HG03469 (cell line): Measurements from ENCODE around the gene AP2B1.
"Not testable (repeated sequence)": the region's sequence is repeated elsewhere in the genome, so short reads cannot be mapped to it uniquely, and the experiment has no call there.

Experiments used
- ATAC-seq: cut with Tn5 transposase; IDR thresholded peaks from one replicate; pipeline ENCODE4 v1.9.1; 2021; ENCODE audit warnings: mild to moderate bottlenecking, moderate library complexity, moderate number of reproducible peaks; ENCODE audit not compliant: unreplicated experiment

The AP2B1 gene

DNA sequence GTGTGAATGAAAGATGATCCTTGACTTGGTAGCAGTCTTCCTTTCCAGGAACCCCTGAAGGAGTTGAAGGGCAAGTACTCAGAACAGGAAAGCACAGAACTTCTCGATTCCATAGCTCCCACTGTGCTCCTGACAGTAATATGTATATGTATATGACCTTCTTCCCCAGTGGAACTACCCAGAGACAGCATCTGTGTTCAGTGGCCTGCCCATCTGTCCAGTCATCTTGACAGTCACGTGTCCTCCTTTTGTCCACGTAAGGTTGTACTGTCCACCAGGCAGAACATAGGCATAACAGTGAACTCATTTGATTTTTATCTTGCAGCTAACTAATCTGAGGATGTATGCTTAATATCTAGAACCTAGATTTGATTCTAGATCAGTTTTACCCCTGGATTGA is 106.5 kb downstream of the AP2B1 start:
- ATAC-seq: no peak

- ATAC-seq: no peak
These were observed 107.8 kb downstream of the AP2B1 start for GRCh38 chr17:35694906-35695305.

DNA sequence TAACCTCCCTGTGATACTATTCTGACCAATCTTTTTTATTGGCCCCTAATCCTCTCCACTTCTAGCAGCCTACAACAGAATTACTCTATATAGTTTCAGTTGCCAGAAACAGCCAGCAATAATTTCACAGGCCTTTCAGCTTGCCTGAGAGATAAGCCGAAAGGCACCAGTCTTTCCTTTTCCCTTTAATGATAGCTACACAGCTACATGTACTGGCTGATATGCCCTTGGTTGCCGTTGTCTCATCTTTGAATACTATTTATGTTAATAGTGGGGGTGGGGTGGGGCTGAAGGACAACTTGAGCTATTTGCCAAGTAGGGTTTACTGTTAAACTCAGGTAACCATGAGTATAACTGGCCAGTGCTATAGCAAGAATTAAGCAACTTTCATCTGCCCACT is 108.5 kb downstream of the AP2B1 start:
- no peak for ATAC-seq

DNA sequence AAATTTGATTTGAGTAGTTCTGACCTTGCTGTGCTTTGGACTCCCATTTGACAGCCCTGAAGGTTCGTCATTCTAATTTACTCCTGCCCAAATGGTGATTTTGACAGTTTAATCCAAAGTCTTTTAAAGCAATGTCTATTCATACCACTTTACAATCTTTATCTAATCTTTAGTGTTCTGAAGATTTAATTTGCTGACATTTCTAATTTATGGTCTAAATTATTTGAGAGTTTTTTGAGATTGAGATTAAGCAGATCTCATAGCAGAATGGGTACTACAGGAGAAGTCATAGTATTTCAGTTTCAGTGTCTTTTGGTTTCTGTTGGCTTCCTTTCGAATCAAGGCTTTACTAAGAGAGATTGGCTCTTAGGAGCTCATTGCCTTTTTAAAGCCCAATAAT is 111.7 kb downstream of the AP2B1 start:
- ATAC-seq: no peak

- ATAC-seq: no peak
These were observed 113.0 kb downstream of the AP2B1 start for GRCh38 chr17:35700150-35700549.

- no peak for ATAC-seq
These were observed 114.4 kb downstream of the AP2B1 start for GRCh38 chr17:35701491-35701890.

DNA sequence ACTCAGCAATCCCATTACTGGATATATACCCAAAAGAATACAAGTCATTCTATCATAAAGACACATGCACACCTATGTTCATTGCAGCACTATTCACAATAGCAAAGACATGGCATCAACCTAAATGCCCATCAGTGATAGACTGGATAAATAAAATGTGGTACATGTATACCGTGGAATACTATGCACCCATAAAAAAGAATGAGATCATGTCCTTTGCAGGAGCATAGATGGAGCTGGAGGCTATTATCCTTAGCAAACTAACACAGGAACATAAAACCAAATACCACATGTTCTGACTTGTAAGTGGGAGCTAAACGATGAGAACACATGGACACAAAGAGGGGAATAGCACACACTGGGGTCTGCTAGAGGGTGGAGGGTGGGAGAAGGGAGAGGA is 116.2 kb downstream of the AP2B1 start:
- ATAC-seq: not testable (repeated sequence)

- no peak for ATAC-seq
These were observed 118.1 kb downstream of the AP2B1 start for GRCh38 chr17:35705230-35705629.

DNA sequence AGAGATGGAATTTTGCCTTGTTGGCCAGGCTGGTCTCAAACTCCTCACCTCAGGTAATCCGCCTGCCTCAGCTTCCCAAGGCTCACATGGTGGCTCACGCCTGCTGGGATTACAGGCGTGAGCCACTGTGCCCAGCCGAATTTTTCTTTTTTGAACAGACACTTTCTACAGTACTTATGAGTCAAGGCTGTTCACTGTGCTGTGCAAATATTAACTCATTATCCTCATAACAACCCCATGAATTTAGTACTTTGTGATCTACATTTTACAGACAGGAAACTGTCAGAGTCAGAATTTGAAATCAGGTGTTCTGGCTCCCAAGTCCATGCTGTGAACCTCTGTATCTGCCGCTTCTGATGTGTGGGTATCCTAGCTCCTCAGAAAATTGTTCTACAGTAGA is 118.6 kb downstream of the AP2B1 start:
- ATAC-seq: no peak

- no peak for ATAC-seq
These were observed 121.0 kb downstream of the AP2B1 start for GRCh38 chr17:35708149-35708548.

- ATAC-seq: no peak
These were observed 121.8 kb downstream of the AP2B1 start for GRCh38 chr17:35708951-35709350.

DNA sequence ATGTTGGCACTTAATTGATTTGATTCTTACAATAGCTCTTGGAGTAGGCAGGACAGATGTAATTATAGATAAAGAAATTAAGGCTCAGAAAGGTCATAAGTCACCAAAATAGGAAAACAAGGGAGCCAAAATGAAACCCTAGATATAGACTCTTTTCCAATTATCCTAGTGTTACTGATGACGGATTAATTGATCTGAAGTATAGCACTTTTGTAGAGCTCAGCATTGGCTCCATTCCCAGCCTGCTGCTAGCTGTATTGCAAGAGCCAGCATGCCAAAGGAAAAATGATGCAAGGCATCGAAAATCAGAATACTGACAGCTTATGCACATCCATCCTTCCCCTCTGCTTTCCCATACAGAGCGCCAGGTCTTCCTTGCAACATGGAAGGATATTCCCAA is 122.8 kb downstream of the AP2B1 start:
- ATAC-seq: no peak

- no peak for ATAC-seq
These were observed 123.8 kb downstream of the AP2B1 start for GRCh38 chr17:35710950-35711349.

- no peak for ATAC-seq
These were observed 126.1 kb downstream of the AP2B1 start for GRCh38 chr17:35713069-35713728.

- no peak for ATAC-seq
These were observed 127.9 kb downstream of the AP2B1 start for GRCh38 chr17:35714988-35715387.

- ATAC-seq: no peak
These were observed 128.3 kb downstream of the AP2B1 start for GRCh38 chr17:35715416-35715815.

DNA sequence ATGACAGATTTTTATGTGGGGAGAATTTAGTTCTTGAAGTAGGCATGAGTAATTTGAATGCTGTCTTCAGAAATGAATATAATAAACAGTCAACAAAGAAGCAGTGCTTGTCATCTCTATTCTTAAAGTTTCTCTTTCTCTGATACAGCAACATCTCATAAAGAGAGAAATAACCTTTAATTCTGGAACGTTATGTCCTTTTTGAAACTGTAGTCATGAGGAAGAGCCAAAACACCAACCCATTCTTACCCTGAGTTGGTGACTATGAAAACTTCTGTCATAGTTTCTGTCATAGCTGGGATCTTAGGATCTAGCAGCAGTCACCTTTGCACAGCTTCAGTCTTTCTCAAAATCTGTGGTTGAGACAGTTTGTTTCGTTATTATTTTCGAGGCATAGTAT is 129.1 kb downstream of the AP2B1 start:
- ATAC-seq: no peak

GRCh38 chr17:35716897-35717465 is 129.9 kb downstream of the AP2B1 start:
- ATAC-seq: no peak

- no peak for ATAC-seq
These were observed 130.4 kb downstream of the AP2B1 start for GRCh38 chr17:35717475-35717874.

DNA sequence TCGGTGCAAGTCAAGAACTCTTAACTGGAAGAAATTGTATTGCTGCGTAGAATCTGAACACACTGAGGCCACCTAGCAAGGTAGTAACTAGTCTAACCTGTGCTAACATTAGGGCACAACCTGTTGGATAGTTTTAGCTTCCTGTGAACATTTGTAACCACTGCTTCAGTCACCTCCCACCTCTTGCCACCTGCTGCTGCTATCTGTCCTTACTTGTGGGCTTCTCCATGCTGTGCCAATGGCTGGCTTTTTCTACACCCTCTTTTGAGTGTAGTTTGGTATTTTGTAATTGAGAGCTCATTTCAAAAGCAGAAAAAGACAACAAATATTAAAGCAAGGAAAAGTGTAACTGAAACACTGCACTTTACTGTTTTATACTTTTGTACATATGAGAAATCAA is 136.6 kb downstream of the AP2B1 start:
- ATAC-seq: no peak

DNA sequence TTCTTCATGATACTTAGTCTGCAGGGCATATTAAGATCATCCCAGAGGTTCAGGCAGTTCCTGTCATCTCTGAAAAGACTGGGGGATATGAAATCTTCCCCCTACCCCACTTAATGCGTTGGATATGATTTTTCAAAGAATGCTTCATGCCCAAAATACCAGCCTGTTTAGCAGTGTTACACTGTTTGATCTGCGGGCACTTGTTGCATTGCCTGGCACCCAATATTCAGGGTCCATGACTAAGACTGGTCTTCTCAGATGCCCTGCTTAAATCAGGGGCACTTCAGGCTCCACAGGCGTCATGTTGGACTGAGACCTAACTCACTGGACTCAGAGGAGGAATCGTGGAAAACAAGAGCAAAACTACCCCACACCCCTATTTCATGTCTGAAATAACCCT is 137.9 kb downstream of the AP2B1 start:
- ATAC-seq: no peak

- no peak for ATAC-seq
These were observed 138.6 kb downstream of the AP2B1 start for GRCh38 chr17:35725802-35726126.
